Ascending aorta (tissue), 2 donors: Measurements from ENCODE around the gene ALDH8A1. TPM values are rescaled to one million over a fixed set of nuclear protein-coding genes. Genes with fewer than 3 reads are reported as not detected.

Experiments used
- DNase-seq, 2 donors: peaks; one replicate each; pipeline ENCODE4 v3.0.0-alpha.2; 2019; ENCODE audit warnings: low spot score in 2 of 2
- H3K27ac ChIP-seq, 2 donors: fragments of 200-600 bp; sonication (generic); one replicate each; pipeline ENCODE4 v1.5.1; 2016 to 2017; ENCODE audit warnings: mild to moderate bottlenecking in 1 of 2
- H3K27me3 ChIP-seq: fragments of 200-600 bp; sonication (generic); one replicate; pipeline ENCODE4 v1.5.1; 2017
- H3K36me3 ChIP-seq, 2 donors: fragments of 200-600 bp; sonication (generic); one replicate each; pipeline ENCODE4 v1.5.1; 2016
- H3K4me1 ChIP-seq, 2 donors: fragments of 200-600 bp; sonication (generic); one replicate each; pipeline ENCODE4 v1.5.1; 2016 to 2017; ENCODE audit warnings: mild to moderate bottlenecking in 1 of 2
- H3K4me3 ChIP-seq, 2 donors: fragments of 200-600 bp; sonication (generic); one replicate each; pipeline ENCODE4 v1.5.1; 2016 to 2017; ENCODE audit warnings: mild to moderate bottlenecking in 1 of 2
- H3K9me3 ChIP-seq, 2 donors: fragments of 200-600 bp; sonication (generic); one replicate each; pipeline ENCODE4 v1.5.1; 2016
- intact Hi-C: fragments of 100-400 bp; cut with DNase I; formaldehyde crosslinking; loops from one replicate; pipeline ENCODE4 v1.15.1; 2023
- total RNA-seq: library from RNA; depleted of rRNA; stranded (reverse); fragments of >200 nt; gene quantifications from one replicate; pipeline ENCODE4 v1.1.0, GENCODE V29; 2016
- TF ChIP-seq, protein P1 (sequence below), 3 experiments: fragments of 200-600 bp in 2 of 3; fragments of 450-650 bp in 1 of 3; sonication (generic) in 2 of 3; IDR thresholded peaks; one replicate each; pipeline ENCODE4 v1.5.1; 2016 to 2019; ENCODE audit warnings: antibody characterized with exemption in 3 of 3, mild to moderate bottlenecking in 1 of 3, moderate library complexity in 1 of 3

Gene ALDH8A1
- total RNA-seq, 1 donor from 2014 or later = not detected

DNA sequence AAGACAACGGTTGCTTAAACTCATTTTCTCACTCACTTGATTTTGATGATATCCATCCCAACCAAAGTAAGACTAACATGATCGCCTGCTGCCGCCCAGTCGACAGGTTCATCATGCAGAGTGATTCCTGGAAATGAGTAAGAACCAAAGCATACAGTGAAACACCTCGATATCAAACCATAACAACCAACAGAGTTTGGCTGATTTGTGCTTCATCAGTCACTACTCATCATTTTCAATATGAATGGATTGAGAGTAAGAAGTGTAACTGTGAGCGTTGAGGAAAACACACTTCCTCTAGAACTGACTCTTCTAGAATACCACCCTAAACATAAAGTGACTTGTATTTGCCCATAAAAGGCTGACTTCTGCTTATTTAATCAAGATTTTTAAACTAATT is 29.2 kb upstream of the ALDH8A1 start:
- TF ChIP-seq, protein P1, sequence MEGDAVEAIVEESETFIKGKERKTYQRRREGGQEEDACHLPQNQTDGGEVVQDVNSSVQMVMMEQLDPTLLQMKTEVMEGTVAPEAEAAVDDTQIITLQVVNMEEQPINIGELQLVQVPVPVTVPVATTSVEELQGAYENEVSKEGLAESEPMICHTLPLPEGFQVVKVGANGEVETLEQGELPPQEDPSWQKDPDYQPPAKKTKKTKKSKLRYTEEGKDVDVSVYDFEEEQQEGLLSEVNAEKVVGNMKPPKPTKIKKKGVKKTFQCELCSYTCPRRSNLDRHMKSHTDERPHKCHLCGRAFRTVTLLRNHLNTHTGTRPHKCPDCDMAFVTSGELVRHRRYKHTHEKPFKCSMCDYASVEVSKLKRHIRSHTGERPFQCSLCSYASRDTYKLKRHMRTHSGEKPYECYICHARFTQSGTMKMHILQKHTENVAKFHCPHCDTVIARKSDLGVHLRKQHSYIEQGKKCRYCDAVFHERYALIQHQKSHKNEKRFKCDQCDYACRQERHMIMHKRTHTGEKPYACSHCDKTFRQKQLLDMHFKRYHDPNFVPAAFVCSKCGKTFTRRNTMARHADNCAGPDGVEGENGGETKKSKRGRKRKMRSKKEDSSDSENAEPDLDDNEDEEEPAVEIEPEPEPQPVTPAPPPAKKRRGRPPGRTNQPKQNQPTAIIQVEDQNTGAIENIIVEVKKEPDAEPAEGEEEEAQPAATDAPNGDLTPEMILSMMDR (IDR thresholded peaks at IDR 0.05) = no peak
- Histone ChIP-seq H3K4me3 (no peak overlapping the region), H3K36me3 (peaks cover 10 to 54% of the 10 kb centered on the region in 2 donors), H3K27me3 (no peaks in the 10 kb centered on the region), H3K27ac (no peak overlapping the region), H3K9me3 (no peaks in the 10 kb centered on the region), H3K4me1 (no peaks in the 10 kb centered on the region)
- intact Hi-C loops = no loop called here
- no peak for DNase-seq

DNA sequence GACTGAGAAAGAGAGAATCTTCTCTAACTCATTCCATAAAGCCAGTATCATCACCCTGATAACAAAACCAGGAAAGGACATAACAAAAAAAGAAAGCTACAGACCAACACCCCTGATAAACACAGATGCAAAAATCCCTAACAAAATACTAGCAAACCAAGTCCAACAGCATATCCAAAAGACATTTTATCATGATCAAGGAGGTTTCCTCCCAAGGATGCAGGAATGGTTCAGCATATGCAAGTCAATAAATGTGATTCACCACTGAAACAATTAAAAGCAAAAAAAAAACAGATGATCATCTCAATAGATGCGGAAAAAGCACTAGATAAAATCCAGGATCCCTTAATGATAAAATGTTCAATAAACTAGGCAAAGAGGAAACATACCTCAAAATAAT is 24.5 kb upstream of the ALDH8A1 start:
- Histone ChIP-seq H3K36me3 (peaks cover 0 to 29% of the 10 kb centered on the region in 2 donors), H3K4me1 (no peaks in the 10 kb centered on the region), H3K27ac (no peak overlapping the region), H3K4me3 (no peak overlapping the region), H3K27me3 (no peaks in the 10 kb centered on the region), H3K9me3 (no peaks in the 10 kb centered on the region)
- TF ChIP-seq, protein P1 (IDR thresholded peaks at IDR 0.05) = no peak
- intact Hi-C loops = no loop called here
- no peak for DNase-seq

DNA sequence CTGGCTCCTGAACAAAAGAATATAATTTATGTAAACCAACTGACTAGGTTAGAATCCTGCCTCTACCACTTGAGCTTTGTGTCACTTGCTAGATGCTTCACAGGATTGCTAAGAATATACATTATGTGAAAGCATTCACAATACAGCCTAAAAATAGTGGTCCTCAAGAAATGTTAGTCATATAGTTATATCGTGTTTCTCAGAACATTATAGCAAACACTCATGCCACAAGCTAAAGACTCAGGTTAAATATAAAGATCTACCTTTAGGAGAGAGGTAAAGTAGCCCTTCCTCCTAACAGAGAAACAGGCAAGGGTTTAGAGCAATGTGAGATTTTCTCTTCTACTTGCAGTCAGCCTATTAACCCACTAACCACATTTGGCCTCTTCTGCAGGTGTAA is 17.8 kb upstream of the ALDH8A1 start:
- no peaks in the 10 kb centered on the region for H3K9me3 ChIP-seq
- intact Hi-C loops = no loop called here
- peaks cover 3 to 36% of the 10 kb centered on the region in 2 donors for H3K36me3 ChIP-seq
- DNase-seq = no peak
- TF ChIP-seq, protein P1 (IDR thresholded peaks at IDR 0.05) = no peak
- no peaks in the 10 kb centered on the region for H3K4me1 ChIP-seq
- H3K4me3 ChIP-seq = no peak overlapping the region
- no peak overlapping the region for H3K27ac ChIP-seq
- H3K27me3 ChIP-seq = no peaks in the 10 kb centered on the region

DNA sequence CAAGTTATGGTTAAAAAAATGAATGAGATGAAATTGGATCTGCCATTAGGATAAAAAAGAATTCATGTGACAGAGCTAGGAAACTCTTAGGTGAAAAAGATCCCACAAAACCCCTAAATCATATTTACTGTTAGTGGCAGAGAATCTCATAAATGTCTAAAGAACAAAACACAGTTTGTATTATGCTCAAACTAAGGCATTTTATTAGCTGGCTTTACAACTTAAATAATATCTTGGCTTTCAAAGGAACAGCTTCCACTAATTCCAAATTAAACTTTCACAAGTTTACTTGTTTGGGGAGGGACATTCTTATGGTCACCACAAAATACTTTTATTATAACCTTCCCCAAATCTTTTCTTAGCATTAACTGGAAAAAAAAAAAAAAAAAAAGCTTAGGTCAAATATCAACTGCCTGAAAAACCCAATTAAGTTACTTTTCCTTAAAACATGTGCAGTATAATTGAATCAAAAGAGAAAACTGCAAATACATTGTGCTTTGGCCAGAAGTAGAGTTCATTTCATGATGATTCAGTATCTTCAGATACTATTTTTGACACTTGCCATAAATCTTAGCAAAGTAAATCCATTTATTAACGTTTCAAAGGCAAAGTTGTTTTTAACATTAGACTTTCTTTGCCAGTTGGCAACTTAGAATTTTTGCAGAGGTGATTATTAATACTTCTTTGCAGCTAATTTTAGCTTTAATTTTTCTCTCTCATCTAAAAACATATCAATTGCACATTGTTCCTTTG is 14.7 kb upstream of the ALDH8A1 start:
- TF ChIP-seq, protein P1 (IDR thresholded peaks at IDR 0.05) = no peak
- no peak overlapping the region for H3K4me3 ChIP-seq
- H3K4me1 ChIP-seq = no peaks in the 10 kb centered on the region
- intact Hi-C loops = no loop called here
- peaks cover 6 to 53% of the 10 kb centered on the region in 2 donors for H3K36me3 ChIP-seq
- H3K9me3 ChIP-seq = peaks cover 0 to 6% of the 10 kb centered on the region in 2 donors
- no peaks in the 10 kb centered on the region for H3K27me3 ChIP-seq
- no peak for DNase-seq
- H3K27ac ChIP-seq = no peak overlapping the region

DNA sequence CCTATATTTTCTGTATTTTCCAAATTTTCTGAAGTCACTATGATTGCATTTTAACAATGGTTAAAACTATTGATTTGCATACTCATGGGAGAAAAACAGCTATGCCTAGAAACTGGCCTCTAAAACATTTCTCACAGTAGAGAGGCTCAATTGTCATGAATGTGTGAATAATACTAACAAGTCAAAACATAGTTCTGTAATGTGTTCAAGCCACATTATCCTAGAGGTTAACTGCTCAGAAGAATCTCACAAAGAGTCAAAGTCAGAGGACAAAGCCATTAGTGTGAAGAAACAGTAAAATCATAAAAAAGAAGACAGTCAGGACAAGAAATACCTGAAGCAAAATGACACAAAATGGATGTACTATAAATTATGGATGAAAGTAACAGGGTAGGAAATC is 12.5 kb upstream of the ALDH8A1 start:
- Histone ChIP-seq H3K27me3 (no peaks in the 10 kb centered on the region), H3K9me3 (peaks cover 0 to 6% of the 10 kb centered on the region in 2 donors), H3K27ac (no peak overlapping the region), H3K4me1 (no peaks in the 10 kb centered on the region), H3K4me3 (no peak overlapping the region), H3K36me3 (peaks cover 6 to 57% of the 10 kb centered on the region in 2 donors)
- DNase-seq = no peak
- TF ChIP-seq, protein P1 (IDR thresholded peaks at IDR 0.05) = no peak
- intact Hi-C loops = no loop called here
